Measurements from ENCODE around the gene PAX5.
A peak's percentile ranks its signal among the peaks of the same experiment; 100 is the strongest.
"Not testable (repeated sequence)": the region's sequence is repeated elsewhere in the genome, so short reads cannot be mapped to it uniquely, and the experiment has no call there.

PAX5 gene

DNA sequence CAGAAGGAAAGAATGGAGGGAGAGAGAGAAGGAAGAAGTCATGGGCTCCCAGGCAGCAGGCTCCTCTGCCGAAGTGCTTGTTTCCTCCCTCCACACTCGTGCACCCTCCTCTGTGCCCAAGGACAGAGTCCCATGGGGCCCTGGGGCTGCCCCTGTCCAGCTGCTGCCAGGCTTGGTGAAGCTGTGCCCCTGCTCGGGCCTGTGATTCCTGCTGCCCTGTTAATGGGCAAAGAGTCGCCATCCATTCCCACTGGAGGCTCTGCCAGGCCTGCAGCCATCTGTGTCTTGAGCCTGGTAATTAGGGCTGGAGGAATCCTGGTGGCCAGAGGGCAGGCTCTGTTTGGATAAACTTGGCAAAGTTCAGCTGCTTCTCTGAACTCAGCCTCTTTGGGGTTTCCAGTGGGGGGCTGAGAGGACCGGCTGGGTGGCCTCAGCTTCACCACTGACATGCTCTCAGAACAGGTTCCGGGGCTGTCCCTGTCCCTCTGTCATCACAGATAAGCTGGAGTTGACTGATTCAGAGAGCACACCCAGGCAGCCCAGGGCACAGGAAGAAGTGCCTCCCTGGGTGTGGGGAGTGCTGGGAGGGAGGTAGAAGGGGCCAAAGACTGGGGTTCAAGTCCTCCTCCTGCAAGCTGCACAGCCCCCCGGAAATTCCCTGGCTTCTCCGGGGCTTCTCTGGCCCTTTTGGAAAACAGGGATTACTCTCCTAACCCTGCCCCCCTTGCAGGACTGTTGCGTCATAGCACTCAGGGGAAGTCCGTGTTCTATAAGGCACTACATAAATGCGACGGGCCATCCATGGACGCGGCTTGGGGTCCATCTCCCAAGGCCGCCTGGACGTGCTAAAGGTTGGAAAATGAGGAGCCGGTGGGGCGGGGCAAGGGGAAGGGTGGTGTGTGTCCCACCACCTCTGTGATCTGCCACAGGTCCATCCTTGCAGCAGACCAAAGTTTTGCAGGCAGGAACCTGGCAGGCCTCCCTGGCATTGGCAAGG is 154.8 kb downstream of the PAX5 start:
- no peak for DNase-seq (ENCODE audit: low spot score)

DNA sequence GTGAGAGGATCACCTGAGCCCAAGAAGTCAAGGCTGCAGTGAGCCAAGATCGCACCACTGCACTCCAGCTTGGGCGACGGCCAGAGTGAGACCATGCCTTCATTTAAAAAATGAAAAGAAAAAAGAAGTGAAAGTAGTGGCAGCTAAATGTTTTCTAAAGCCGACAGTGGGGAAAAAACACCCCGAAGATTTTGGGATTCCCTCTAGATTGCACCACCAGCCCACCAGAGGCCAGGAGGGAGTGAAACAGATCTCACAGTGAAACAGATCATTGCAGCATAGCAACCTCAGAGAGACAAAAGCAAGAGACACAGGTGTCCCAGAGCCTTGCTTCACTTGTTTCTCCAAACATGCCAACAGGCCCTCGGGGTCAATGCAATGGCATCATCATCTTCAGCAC is 156.8 kb downstream of the PAX5 start:
- no peak for DNase-seq (ENCODE audit: low spot score)

DNA sequence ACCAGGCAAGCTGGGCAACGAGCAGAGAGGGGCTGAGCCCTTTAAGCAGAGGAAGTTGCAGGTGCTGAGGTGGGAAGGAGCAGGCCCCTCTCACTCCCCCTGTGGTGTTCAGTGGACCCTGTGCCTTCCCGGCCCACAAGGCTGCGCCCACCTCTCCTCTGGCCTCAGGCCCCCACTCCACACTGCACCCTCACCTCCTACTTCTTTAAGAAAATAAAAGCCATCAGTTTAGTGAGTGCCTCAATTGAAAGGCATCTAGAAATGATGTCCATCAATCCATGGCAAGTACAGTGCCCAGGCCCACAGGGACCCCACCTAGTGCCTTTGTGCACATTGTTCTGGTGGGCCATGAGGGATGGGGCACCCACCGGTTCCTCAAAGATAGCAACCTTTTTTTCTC is 158.0 kb downstream of the PAX5 start:
- no peak for DNase-seq (ENCODE audit: low spot score)

DNA sequence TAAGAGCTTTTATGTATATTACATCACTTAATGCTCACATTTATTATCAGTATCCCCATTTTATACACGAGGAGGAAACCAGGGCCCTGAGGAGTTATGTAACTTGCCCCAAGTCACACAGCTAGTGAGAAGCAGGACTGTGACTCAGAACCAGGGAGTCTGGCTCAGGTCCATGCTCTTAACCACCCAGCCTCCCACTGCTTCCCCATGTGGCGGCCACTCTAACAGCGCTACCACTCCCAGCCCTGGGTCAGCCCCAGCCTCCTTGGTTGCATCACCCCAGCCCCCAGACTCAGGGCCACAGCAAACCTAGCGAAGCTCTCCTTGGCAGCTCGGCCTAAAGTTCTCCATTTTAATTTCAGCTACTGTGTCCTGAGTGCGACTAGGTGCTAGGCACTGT is 159.1 kb downstream of the PAX5 start:
- no peak for DNase-seq (ENCODE audit: low spot score)

GRCh38 chr9:36874261-36874660 is 159.8 kb downstream of the PAX5 start:
- DNase-seq (ENCODE audit: low spot score): no peak

- peak; percentile 63 for DNase-seq (ENCODE audit: low spot score)
Observed at GRCh38 chr9:36873247-36873875, 160.7 kb downstream of the PAX5 start.

DNA sequence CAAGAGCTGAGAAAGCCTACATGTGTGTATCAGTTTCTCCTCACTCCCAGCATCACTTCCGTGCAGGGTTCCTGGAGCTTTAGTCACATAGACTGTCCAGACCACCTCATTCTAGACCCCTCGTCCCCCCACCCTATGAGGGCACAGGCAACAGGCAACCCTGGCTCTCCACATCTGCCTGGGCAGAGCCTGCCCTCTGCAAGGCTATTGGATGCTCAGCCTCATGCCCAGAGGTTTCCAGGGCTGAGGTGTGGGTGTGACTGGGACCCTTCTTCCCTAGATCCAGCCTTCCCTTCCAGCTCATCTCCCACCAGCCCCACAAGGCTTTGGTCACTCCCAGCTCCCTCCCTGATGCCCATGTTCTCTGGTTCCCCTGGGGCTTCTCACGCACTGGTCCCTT is 161.4 kb downstream of the PAX5 start:
- DNase-seq (ENCODE audit: low spot score): no peak

GRCh38 chr9:36871606-36872005 is 162.5 kb downstream of the PAX5 start:
- no peak for DNase-seq (ENCODE audit: low spot score)

- no peak for DNase-seq (ENCODE audit: low spot score)
Observed at GRCh38 chr9:36870960-36871359, 163.1 kb downstream of the PAX5 start.

GRCh38 chr9:36869605-36870004 is 164.5 kb downstream of the PAX5 start:
- not testable (repeated sequence) for DNase-seq (ENCODE audit: low spot score)

GRCh38 chr9:36868586-36869282 is 165.3 kb downstream of the PAX5 start:
- DNase-seq (ENCODE audit: low spot score): no peak

DNA sequence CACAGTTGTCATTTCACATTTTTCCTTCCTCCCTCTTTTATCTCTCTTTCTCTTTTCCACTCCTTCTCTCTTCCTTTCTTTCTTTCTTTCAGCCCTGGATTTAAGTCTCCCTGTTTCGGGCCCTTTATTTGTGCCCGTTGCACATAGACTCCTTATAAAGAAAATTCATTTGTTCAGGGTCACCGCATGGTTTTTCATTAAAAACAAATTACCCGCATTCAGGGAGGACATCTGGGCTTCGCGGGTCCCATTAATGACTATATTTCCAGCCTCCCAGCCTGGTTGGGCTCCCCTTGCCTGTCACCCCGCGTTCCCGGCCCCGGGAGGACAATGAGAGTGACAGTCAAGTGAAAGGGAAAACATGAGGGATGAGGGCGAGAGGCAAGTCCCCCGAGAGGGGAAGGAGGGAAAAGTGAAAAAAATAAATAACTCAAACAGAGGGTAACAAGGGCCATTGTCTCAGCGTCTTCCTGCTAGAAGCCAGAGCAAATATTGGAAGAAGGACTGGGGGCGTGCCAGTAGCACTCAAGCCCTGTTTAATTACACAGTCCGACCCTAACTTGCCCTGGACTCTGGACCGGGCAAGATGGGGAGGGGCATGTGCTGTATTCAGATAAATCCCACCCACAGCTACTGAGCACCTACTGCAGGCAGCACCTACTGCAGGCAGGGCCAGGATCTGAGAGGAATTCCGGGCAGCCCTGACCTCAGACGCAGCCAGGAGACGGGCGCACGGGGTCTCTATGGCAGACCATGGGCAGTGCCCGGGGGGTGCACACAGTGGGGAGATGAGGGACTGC is 166.2 kb downstream of the PAX5 start:
- DNase-seq (ENCODE audit: low spot score): no peak

DNA sequence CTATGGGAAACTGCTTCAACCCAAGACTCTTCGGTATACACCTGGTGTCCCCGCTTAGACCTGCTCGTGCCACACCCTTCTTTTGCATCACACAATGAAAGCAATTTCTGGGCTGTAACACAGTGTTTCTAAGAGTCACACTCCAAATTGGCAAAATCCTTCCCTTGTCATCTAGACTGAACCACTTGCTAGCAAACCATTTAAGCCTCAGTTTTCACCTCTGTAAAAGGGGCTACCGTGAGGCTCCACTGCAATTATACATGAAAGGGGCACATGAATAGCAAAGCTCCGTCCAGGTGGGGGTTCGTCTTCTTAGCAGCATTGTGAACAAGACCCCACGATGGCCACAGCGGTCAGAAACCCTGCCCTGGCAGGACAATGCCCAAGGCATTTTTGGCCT is 166.8 kb downstream of the PAX5 start:
- DNase-seq (ENCODE audit: low spot score): no peak

GRCh38 chr9:36866840-36867239 is 167.2 kb downstream of the PAX5 start:
- no peak for DNase-seq (ENCODE audit: low spot score)

- DNase-seq (ENCODE audit: low spot score): no peak
Observed at GRCh38 chr9:36865731-36866635, 168.1 kb downstream of the PAX5 start.

DNA sequence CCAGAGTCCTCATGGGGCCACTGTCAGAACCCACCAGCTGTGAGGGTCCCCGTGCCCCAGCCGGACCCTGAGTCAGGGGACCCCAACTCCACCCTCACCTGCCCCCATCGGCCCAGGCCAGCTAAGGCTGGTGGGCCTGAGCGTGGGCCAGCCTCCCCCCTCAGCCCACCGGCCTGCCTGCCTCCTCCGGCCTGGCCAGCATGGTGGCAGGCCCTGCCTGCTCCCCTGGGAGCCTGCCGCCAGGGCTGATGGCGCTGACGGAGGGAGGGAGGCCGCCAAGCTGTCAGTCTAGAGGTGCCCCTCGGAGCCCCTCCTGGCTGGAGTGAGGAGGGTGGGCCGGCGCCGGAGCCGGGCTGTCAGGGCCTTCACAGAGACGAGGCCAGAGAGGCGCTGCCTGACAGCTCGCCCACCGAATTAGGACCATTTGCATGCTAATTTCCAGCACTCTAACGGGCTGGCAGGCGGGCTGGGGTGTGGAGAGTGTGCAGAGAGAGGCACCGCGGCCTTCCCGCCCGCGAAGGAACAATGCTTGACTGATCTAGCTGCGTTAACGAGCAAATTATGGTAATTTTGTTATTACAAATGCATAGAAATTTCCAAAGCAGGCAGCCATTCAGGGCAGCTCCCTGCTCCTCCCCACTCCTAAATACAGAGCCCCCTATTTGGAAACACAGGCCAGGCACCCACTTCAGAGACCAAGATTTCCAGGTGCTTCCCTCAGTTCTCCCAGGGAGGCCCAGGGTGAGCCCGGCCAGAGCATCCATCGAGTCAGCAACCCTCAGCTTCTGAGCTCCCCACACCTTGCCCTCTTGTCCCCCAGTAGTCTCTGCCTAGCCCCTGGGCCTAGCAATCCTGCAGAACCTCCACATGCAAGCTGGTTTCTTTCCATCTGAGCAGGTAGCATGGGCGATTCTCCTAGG is 169.3 kb downstream of the PAX5 start:
- no peak for DNase-seq (ENCODE audit: low spot score)

DNA sequence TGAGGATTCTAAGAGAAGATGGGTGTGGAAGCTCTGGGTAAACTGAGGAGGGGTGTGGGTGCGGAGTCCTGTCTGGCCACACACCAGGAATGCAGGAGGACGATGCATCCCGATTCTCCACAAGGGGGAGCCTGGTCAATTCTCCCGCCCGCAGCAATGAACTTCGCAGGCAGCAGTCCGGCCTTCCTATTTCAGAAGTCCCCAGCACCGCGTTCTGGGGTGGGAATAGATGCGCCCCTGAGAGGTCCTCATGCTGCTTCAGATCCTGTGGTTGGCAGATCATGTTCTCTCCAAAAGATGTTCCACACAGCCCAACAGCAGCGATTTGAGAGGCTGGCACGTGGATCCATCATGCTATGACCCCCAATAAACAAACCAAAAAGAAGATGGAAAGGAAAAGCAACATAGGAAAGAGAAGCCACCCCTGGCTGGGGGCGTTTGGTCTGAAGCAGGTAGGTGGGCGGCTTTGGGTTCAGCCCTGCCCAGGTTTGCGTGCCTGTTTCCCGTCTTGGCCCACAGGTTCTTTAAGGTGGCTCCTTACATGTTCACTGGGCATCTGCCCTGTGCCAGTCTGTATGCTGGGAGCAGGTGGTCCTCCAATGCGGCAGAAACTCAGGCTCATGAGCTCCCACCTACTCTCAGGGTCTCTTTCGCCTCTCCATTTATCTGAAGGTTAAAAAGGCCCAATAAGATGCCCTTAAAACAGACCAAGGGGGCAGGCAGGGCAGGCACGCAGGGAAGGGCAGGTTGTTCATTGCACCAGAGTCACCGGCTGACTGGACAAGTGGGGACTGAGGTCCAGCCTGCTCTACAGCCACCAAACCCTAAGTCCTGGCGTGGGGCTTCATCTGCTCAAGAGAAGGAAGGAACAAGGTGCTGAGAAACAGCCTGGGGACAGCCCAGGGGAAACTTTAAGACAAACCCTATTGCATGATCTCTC is 171.6 kb downstream of the PAX5 start:
- DNase-seq (ENCODE audit: low spot score): no peak

GRCh38 chr9:36861528-36862205 is 172.4 kb downstream of the PAX5 start:
- no peak for DNase-seq (ENCODE audit: low spot score)

Measured in hematopoietic multipotent progenitor cell treated with erythropoietin and hydrocortisone succinate and interleukin-3 and kit ligand, for 15 days (in vitro differentiated cells).